ENCODE results near the gene XPR1.

XPR1 gene

DNA sequence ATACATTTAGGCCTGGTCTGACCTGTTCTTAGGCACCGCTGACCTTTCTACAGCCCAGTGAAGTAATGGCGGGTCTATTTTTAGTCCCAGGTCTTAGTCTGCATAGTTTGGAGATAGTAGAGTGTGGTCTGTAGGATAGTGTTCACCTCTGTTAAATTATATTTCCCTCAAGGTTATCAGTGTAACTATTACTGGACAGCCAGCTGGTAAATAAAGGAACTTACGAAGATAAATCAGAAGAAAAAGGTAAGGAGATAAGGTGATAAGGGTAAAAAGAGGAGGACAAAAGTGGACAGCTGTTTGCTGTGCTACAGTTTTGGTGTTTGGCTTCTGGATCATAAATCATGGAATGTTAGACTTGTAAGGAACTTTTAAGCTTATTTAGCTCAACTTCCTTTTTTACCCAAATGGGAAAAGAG, 8.7 kb downstream of the XPR1 start:
- Histone ChIP-seq H3K4me2 (ENCODE audit: low read length) (no peak overlapping the region), H2AFZ (ENCODE audit: low read depth, low read length) (no peak overlapping the region), H3K27me3 (ENCODE audit: low read depth, low read length) (no peaks in the 10 kb centered on the region), H3K9me3 (ENCODE audit: insufficient read depth, low read length) (no peaks in the 10 kb centered on the region), H3K79me2 (ENCODE audit: low read length) (peaks cover 8% of the 10 kb centered on the region; the same call in 1 of the 2 replicates), H3K27ac (ENCODE audit: low read length) (no peak overlapping the region), H3K4me3 (ENCODE audit: low read length) (no peak overlapping the region), H3K9ac (ENCODE audit: low read length) (no peak overlapping the region), H4K20me1 (ENCODE audit: insufficient read depth, low read length) (no peaks in the 10 kb centered on the region; the same call in none of the 2 replicates), H3K36me3 (replicated peaks; ENCODE audit: low read depth, low read length) (no peaks in the 10 kb centered on the region), H3K4me1 (ENCODE audit: low read length) (no peaks in the 10 kb centered on the region)
- TF ChIP-seq, protein P1, sequence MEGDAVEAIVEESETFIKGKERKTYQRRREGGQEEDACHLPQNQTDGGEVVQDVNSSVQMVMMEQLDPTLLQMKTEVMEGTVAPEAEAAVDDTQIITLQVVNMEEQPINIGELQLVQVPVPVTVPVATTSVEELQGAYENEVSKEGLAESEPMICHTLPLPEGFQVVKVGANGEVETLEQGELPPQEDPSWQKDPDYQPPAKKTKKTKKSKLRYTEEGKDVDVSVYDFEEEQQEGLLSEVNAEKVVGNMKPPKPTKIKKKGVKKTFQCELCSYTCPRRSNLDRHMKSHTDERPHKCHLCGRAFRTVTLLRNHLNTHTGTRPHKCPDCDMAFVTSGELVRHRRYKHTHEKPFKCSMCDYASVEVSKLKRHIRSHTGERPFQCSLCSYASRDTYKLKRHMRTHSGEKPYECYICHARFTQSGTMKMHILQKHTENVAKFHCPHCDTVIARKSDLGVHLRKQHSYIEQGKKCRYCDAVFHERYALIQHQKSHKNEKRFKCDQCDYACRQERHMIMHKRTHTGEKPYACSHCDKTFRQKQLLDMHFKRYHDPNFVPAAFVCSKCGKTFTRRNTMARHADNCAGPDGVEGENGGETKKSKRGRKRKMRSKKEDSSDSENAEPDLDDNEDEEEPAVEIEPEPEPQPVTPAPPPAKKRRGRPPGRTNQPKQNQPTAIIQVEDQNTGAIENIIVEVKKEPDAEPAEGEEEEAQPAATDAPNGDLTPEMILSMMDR (IDR thresholded peaks at IDR 0.05; ENCODE audit: low read depth, low read length) = no peak
- TF ChIP-seq EZH2phosphoT487 (IDR thresholded peaks at IDR 0.05; ENCODE audit: low read depth) = no peak

DNA sequence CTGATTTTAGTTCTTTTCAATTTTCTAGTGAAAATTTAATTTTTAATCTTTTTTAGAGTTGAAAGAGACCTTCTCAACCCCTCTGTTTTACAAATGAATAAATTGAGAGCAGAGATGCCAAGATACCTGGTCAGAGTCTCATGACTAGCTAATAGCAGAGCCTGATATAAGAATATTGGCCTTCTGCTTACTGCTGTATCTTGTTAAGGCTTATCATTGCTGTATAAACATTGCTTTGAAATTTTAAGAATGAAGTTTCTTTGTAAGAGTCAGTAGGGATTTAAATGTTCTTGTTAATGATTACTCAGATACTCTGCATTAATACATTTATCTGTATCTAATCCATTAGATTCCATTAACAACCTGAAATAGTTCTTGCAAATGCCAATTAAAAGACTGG, 9.8 kb downstream of the XPR1 start:
- no peaks in the 10 kb centered on the region for H3K27me3 ChIP-seq (ENCODE audit: low read depth, low read length)

DNA sequence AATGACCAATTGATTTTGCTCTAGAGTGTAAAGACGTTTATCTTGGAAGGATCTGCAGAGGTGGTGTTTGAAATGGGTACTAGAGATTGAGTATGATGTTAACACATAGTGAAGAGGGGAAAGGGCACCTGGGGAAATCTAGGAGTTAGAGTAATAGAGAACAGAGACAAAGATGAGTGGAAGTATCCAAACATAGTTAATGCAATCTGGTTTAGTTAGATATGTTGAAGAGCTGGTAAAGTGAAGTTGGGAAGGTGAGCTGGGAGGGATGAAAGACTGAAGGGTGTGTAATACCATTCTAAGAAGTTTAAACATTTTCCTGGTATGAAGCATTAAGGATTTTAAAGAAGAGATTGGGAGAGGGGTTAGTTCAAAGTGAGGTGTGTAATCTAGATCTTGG, 11.0 kb downstream of the XPR1 start:
- Histone ChIP-seq H3K4me1 (ENCODE audit: low read length) (no peaks in the 10 kb centered on the region), H4K20me1 (ENCODE audit: insufficient read depth, low read length) (no peaks in the 10 kb centered on the region; the same call in none of the 2 replicates), H3K4me3 (ENCODE audit: low read length) (no peak overlapping the region), H3K9ac (ENCODE audit: low read length) (no peak overlapping the region), H2AFZ (ENCODE audit: low read depth, low read length) (no peak overlapping the region), H3K79me2 (ENCODE audit: low read length) (peaks cover 3% of the 10 kb centered on the region; the same call in 1 of the 2 replicates), H3K27ac (ENCODE audit: low read length) (no peak overlapping the region), H3K4me2 (ENCODE audit: low read length) (no peak overlapping the region), H3K36me3 (replicated peaks; ENCODE audit: low read depth, low read length) (no peaks in the 10 kb centered on the region), H3K27me3 (ENCODE audit: low read depth, low read length) (no peaks in the 10 kb centered on the region), H3K9me3 (ENCODE audit: insufficient read depth, low read length) (no peaks in the 10 kb centered on the region)
- TF ChIP-seq, protein P1 (IDR thresholded peaks at IDR 0.05; ENCODE audit: low read depth, low read length) = no peak

More for the DNA sequence above, 9.8 kb downstream of the XPR1 start:
- Histone ChIP-seq H3K27ac (ENCODE audit: low read length) (no peak overlapping the region), H3K4me2 (ENCODE audit: low read length) (no peak overlapping the region), H3K4me3 (ENCODE audit: low read length) (no peak overlapping the region), H4K20me1 (ENCODE audit: insufficient read depth, low read length) (no peaks in the 10 kb centered on the region; the same call in none of the 2 replicates), H3K9ac (ENCODE audit: low read length) (no peak overlapping the region), H3K36me3 (replicated peaks; ENCODE audit: low read depth, low read length) (no peaks in the 10 kb centered on the region), H3K9me3 (ENCODE audit: insufficient read depth, low read length) (no peaks in the 10 kb centered on the region), H3K4me1 (ENCODE audit: low read length) (no peaks in the 10 kb centered on the region), H3K79me2 (ENCODE audit: low read length) (peaks cover 3% of the 10 kb centered on the region; the same call in 1 of the 2 replicates), H2AFZ (ENCODE audit: low read depth, low read length) (no peak overlapping the region)
- no peak for TF ChIP-seq EZH2phosphoT487 (IDR thresholded peaks at IDR 0.05; ENCODE audit: low read depth)
- TF ChIP-seq, protein P1 (IDR thresholded peaks at IDR 0.05; ENCODE audit: low read depth, low read length) = no peak

DNA sequence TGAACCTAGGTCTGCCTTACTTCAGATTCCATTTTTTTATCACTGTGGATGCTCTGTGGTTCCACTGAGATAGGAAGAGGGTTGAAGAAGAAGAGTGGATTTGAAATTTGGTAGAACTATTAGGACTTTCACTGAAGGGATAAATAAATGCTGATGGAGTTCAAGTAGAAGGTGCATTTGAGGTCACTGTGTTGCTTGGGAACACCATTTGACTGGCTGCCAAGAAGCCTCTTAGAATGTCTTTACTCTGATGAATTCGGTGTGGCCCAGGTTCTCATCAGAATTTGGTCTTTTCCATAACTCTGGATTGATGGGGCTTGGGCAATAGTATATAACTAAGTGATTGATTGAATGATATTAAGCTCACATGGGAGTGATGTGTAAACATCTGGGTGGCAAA, 11.9 kb downstream of the XPR1 start:
- TF ChIP-seq, protein P1 (IDR thresholded peaks at IDR 0.05; ENCODE audit: low read depth, low read length) = no peak
- no peak for TF ChIP-seq EZH2phosphoT487 (IDR thresholded peaks at IDR 0.05; ENCODE audit: low read depth)
- no peaks in the 10 kb centered on the region; the same call in none of the 2 replicates for H4K20me1 ChIP-seq (ENCODE audit: insufficient read depth, low read length)
- H3K27me3 ChIP-seq (ENCODE audit: low read depth, low read length) = no peaks in the 10 kb centered on the region
- H3K36me3 ChIP-seq (replicated peaks; ENCODE audit: low read depth, low read length) = no peaks in the 10 kb centered on the region
- no peaks in the 10 kb centered on the region for H3K9me3 ChIP-seq (ENCODE audit: insufficient read depth, low read length)
- no peaks in the 10 kb centered on the region for H3K4me1 ChIP-seq (ENCODE audit: low read length)
- H3K4me3 ChIP-seq (ENCODE audit: low read length) = no peak overlapping the region
- no peak overlapping the region for H3K9ac ChIP-seq (ENCODE audit: low read length)
- peaks cover 3% of the 10 kb centered on the region; the same call in 1 of the 2 replicates for H3K79me2 ChIP-seq (ENCODE audit: low read length)
- no peak overlapping the region for H2AFZ ChIP-seq (ENCODE audit: low read depth, low read length)
- H3K4me2 ChIP-seq (ENCODE audit: low read length) = no peak overlapping the region
- no peak overlapping the region for H3K27ac ChIP-seq (ENCODE audit: low read length)
